BLaER1 (cell line): Measurements from ENCODE around the gene SPIN1.
A peak's percentile ranks its signal among the peaks of the same experiment; 100 is the strongest.

Source experiments
- H3K27ac ChIP-seq: shearing (Covaris generic); formaldehyde crosslinking; 2 replicates; pipeline ENCODE4 v1.8.1; 2022
- H3K27me3 ChIP-seq: shearing (Covaris generic); formaldehyde crosslinking; 2 replicates; pipeline ENCODE4 v1.8.1; 2022
- H3K36me3 ChIP-seq: shearing (Covaris generic); formaldehyde crosslinking; 2 replicates; pipeline ENCODE4 v1.8.1; 2022
- H3K4me1 ChIP-seq: shearing (Covaris generic); formaldehyde crosslinking; 2 replicates; pipeline ENCODE4 v1.8.1; 2022
- H3K4me2 ChIP-seq: shearing (Covaris generic); formaldehyde crosslinking; 2 replicates; pipeline ENCODE4 v1.8.1; 2022
- H3K4me3 ChIP-seq: shearing (Covaris generic); formaldehyde crosslinking; 2 replicates; pipeline ENCODE4 v1.8.1; 2022
- H3K9ac ChIP-seq: shearing (Covaris generic); formaldehyde crosslinking; 2 replicates; pipeline ENCODE4 v1.8.1; 2022
- H3K9me3 ChIP-seq: shearing (Covaris generic); formaldehyde crosslinking; 2 replicates; pipeline ENCODE4 v1.8.1; 2022
- H4K20me1 ChIP-seq: shearing (Covaris generic); formaldehyde crosslinking; 2 replicates; pipeline ENCODE4 v1.8.1; 2022
- Cebpa-rat ChIP-seq: shearing (Covaris generic); IDR thresholded peaks from 2 replicates; pipeline ENCODE4 v1.8.1; 2022

Gene SPIN1

GRCh38 chr9:88387036-88387551, 1.1 kb upstream of the SPIN1 start:
- H3K4me1 ChIP-seq: peaks cover 41% of the 10 kb centered on the region
- H3K36me3 ChIP-seq: peaks cover 8% of the 10 kb centered on the region; the same call in 1 of the 2 replicates
- H3K9ac ChIP-seq: peak overlapping the region; percentile 96
- peak overlapping the region; percentile 82 for H3K4me3 ChIP-seq
- peak overlapping the region; percentile 95 for H3K4me2 ChIP-seq
- H3K9me3 ChIP-seq: no peaks in the 10 kb centered on the region
- no peaks in the 10 kb centered on the region for H3K27me3 ChIP-seq
- TF ChIP-seq Cebpa-rat: no peak
- H3K27ac ChIP-seq: peak overlapping the region; percentile 97
- H4K20me1 ChIP-seq: peaks cover 30% of the 10 kb centered on the region

GRCh38 chr9:88387552-88388202, 567 bp upstream of the SPIN1 start:
- Histone ChIP-seq H3K27me3 (no peaks in the 10 kb centered on the region), H4K20me1 (peaks cover 35% of the 10 kb centered on the region), H3K4me3 (peak overlapping the region; percentile 82), H3K9ac (peak overlapping the region; percentile 96), H3K27ac (peak overlapping the region; percentile 97), H3K9me3 (no peaks in the 10 kb centered on the region), H3K4me2 (peak overlapping the region; percentile 95), H3K4me1 (peaks cover 47% of the 10 kb centered on the region), H3K36me3 (peaks cover 13% of the 10 kb centered on the region; the same call in 1 of the 2 replicates)
- no peak for TF ChIP-seq Cebpa-rat

GRCh38 chr9:88388886-88389605, 802 bp downstream of the SPIN1 start:
- peak overlapping the region; percentile 96 for H3K9ac ChIP-seq
- H3K27me3 ChIP-seq: no peaks in the 10 kb centered on the region
- H3K9me3 ChIP-seq: peaks cover 8% of the 10 kb centered on the region; the same call in 1 of the 2 replicates
- peaks cover 49% of the 10 kb centered on the region for H4K20me1 ChIP-seq
- H3K27ac ChIP-seq: peak overlapping the region; percentile 97
- H3K4me2 ChIP-seq: peak overlapping the region; percentile 86
- peaks cover 54% of the 10 kb centered on the region for H3K4me1 ChIP-seq
- peaks cover 23% of the 10 kb centered on the region for H3K36me3 ChIP-seq
- peak overlapping the region; percentile 82 for H3K4me3 ChIP-seq
- TF ChIP-seq Cebpa-rat: no peak

- Histone ChIP-seq H3K9ac (no peak overlapping the region), H3K36me3 (peaks cover 31% of the 10 kb centered on the region), H3K27me3 (no peaks in the 10 kb centered on the region), H3K27ac (no peak overlapping the region), H3K4me3 (peak overlapping the region; percentile 82; the same call in 1 of the 2 replicates), H4K20me1 (peaks cover 63% of the 10 kb centered on the region), H3K4me2 (peak overlapping the region; percentile 86), H3K4me1 (peaks cover 55% of the 10 kb centered on the region), H3K9me3 (peaks cover 14% of the 10 kb centered on the region; the same call in 1 of the 2 replicates)
- no peak for TF ChIP-seq Cebpa-rat
Observed at GRCh38 chr9:88390371-88390990, 2.2 kb downstream of the SPIN1 start.

- Histone ChIP-seq H3K36me3 (peaks cover 39% of the 10 kb centered on the region), H3K9ac (peak overlapping the region; percentile 17; the same call in 1 of the 2 replicates), H3K4me3 (no peak overlapping the region), H3K4me2 (peak overlapping the region; percentile 86), H3K9me3 (peaks cover 14% of the 10 kb centered on the region; the same call in 1 of the 2 replicates), H3K27me3 (no peaks in the 10 kb centered on the region), H4K20me1 (peaks cover 71% of the 10 kb centered on the region), H3K27ac (peak overlapping the region; percentile 18; the same call in 1 of the 2 replicates), H3K4me1 (peaks cover 61% of the 10 kb centered on the region)
- TF ChIP-seq Cebpa-rat: no peak
Observed at GRCh38 chr9:88391236-88391635, 3.0 kb downstream of the SPIN1 start.

- Histone ChIP-seq H4K20me1 (peaks cover 78% of the 10 kb centered on the region), H3K9me3 (peaks cover 14% of the 10 kb centered on the region; the same call in 1 of the 2 replicates), H3K4me2 (peak overlapping the region; percentile 86), H3K27ac (peak overlapping the region; percentile 18; the same call in 1 of the 2 replicates), H3K9ac (peak overlapping the region; percentile 17; the same call in 1 of the 2 replicates), H3K27me3 (no peaks in the 10 kb centered on the region), H3K4me1 (peaks cover 61% of the 10 kb centered on the region), H3K4me3 (no peak overlapping the region), H3K36me3 (peaks cover 46% of the 10 kb centered on the region)
- no peak for TF ChIP-seq Cebpa-rat
Observed at GRCh38 chr9:88391921-88392320, 3.7 kb downstream of the SPIN1 start.

- no peak for TF ChIP-seq Cebpa-rat
- Histone ChIP-seq H3K36me3 (peaks cover 51% of the 10 kb centered on the region), H3K4me1 (peaks cover 55% of the 10 kb centered on the region), H3K9ac (no peak overlapping the region), H3K4me3 (no peak overlapping the region), H3K27me3 (no peaks in the 10 kb centered on the region), H3K4me2 (peak overlapping the region; percentile 86), H3K27ac (no peak overlapping the region), H3K9me3 (peaks cover 18% of the 10 kb centered on the region), H4K20me1 (peaks cover 84% of the 10 kb centered on the region)
Observed at GRCh38 chr9:88392549-88392948, 4.3 kb downstream of the SPIN1 start.

- H4K20me1 ChIP-seq: peaks cover 100% of the 10 kb centered on the region
- H3K27me3 ChIP-seq: no peaks in the 10 kb centered on the region
- no peak for TF ChIP-seq Cebpa-rat
- peaks cover 85% of the 10 kb centered on the region for H3K36me3 ChIP-seq
- H3K9me3 ChIP-seq: peaks cover 51% of the 10 kb centered on the region
- H3K4me3 ChIP-seq: no peak overlapping the region
- H3K4me1 ChIP-seq: peaks cover 28% of the 10 kb centered on the region
- H3K4me2 ChIP-seq: no peak overlapping the region
- H3K27ac ChIP-seq: no peak overlapping the region
- H3K9ac ChIP-seq: no peak overlapping the region
Observed at GRCh38 chr9:88396836-88397577, 8.8 kb downstream of the SPIN1 start.

- Histone ChIP-seq H3K4me1 (peaks cover 18% of the 10 kb centered on the region), H3K4me3 (no peak overlapping the region), H3K4me2 (no peak overlapping the region), H3K9me3 (peaks cover 58% of the 10 kb centered on the region), H3K36me3 (peaks cover 88% of the 10 kb centered on the region), H3K9ac (no peak overlapping the region), H3K27ac (no peak overlapping the region), H3K27me3 (no peaks in the 10 kb centered on the region), H4K20me1 (peaks cover 100% of the 10 kb centered on the region)
- TF ChIP-seq Cebpa-rat: no peak
Observed at GRCh38 chr9:88398016-88398415, 9.8 kb downstream of the SPIN1 start.
